ENCODE data around the gene NF2. TPM values are rescaled to one million over a fixed set of nuclear protein-coding genes. Genes with fewer than 3 reads are reported as not detected.

NF2 gene
- total RNA-seq, 1 donor from 2014 or later, result 42.4 TPM

GRCh38 chr22:29635734-29636357 is 32.4 kb downstream of the NF2 start:
- peak; percentile 60 to 73 for ATAC-seq
- intact Hi-C loops (cut with DNase I), result no loop called here

DNA sequence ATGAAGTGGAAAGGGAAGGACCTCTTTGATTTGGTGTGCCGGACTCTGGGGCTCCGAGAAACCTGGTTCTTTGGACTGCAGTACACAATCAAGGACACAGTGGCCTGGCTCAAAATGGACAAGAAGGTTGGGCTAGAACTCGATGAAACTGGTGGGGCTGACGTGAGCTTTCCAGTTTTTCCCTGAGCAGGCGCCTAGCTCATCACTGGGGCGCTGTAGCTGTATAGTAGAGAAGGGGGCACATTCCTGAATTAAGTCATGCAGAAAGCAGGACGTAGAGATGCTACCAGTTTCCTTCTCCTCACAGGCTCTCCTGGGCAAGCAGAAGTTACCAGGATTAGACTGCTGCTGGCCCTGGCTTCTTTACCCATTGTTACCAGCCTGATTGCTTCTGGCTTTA is 33.3 kb downstream of the NF2 start:
- ATAC-seq, result no peak
- Histone ChIP-seq H3K27ac (no peak overlapping the region), H3K4me1 (peaks cover under 1% of the 10 kb centered on the region), H3K27me3 (ENCODE audit: low read depth) (no peaks in the 10 kb centered on the region), H3K4me3 (no peak overlapping the region), H3K9me3 (no peaks in the 10 kb centered on the region), H3K36me3 (peaks cover 33% of the 10 kb centered on the region)
- TF ChIP-seq, protein P1, sequence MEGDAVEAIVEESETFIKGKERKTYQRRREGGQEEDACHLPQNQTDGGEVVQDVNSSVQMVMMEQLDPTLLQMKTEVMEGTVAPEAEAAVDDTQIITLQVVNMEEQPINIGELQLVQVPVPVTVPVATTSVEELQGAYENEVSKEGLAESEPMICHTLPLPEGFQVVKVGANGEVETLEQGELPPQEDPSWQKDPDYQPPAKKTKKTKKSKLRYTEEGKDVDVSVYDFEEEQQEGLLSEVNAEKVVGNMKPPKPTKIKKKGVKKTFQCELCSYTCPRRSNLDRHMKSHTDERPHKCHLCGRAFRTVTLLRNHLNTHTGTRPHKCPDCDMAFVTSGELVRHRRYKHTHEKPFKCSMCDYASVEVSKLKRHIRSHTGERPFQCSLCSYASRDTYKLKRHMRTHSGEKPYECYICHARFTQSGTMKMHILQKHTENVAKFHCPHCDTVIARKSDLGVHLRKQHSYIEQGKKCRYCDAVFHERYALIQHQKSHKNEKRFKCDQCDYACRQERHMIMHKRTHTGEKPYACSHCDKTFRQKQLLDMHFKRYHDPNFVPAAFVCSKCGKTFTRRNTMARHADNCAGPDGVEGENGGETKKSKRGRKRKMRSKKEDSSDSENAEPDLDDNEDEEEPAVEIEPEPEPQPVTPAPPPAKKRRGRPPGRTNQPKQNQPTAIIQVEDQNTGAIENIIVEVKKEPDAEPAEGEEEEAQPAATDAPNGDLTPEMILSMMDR (IDR thresholded peaks at IDR 0.05), result no peak
- DNase-seq, result no peak
- intact Hi-C loops (cut with DNase I), result no loop called here

More at GRCh38 chr22:29635734-29636357, 32.4 kb downstream of the NF2 start:
- Histone ChIP-seq H3K27ac (no peak overlapping the region), H3K4me1 (peaks cover 9% of the 10 kb centered on the region), H3K27me3 (ENCODE audit: low read depth) (no peaks in the 10 kb centered on the region), H3K36me3 (peaks cover 32% of the 10 kb centered on the region), H3K9me3 (no peaks in the 10 kb centered on the region), H3K4me3 (no peak overlapping the region)
- DNase-seq, result no peak
- TF ChIP-seq, protein P1 (IDR thresholded peaks at IDR 0.05), result peak; percentile 51

DNA sequence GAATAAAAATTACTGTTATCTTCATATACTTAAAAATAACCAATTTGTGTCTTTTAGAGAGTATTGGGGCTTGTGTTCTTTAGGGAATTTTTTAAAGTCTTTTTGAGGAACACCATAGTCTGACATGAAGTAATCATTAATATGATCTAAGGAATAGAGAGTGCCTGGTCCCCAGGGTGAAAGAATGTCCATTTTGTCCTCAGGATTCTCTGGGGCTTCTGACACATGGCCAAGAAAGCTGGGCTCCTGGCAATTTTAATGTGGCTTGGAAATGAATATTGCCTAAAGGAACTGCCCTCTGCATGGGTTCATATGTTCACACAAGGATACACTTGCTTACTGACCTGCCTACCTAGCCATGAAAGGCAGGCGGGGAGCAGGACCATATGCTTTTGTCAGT is 33.7 kb downstream of the NF2 start:
- no peaks in the 10 kb centered on the region for H3K4me1 ChIP-seq
- TF ChIP-seq, protein P1 (IDR thresholded peaks at IDR 0.05), result no peak
- peaks cover 38% of the 10 kb centered on the region for H3K36me3 ChIP-seq
- intact Hi-C loops (cut with DNase I), result no loop called here
- no peaks in the 10 kb centered on the region for H3K27me3 ChIP-seq (ENCODE audit: low read depth)
- DNase-seq (no peak), ATAC-seq (no peak)
- no peak overlapping the region for H3K4me3 ChIP-seq
- no peak overlapping the region for H3K27ac ChIP-seq
- H3K9me3 ChIP-seq, result no peaks in the 10 kb centered on the region

- no peak for DNase-seq
- Histone ChIP-seq H3K4me3 (no peak overlapping the region), H3K27me3 (ENCODE audit: low read depth) (no peaks in the 10 kb centered on the region), H3K4me1 (no peaks in the 10 kb centered on the region), H3K36me3 (peaks cover 46% of the 10 kb centered on the region), H3K27ac (no peak overlapping the region), H3K9me3 (no peaks in the 10 kb centered on the region)
- TF ChIP-seq, protein P1 (IDR thresholded peaks at IDR 0.05), result no peak
- intact Hi-C loops (cut with DNase I), result no loop called here
- ATAC-seq, result no peak
Measured at GRCh38 chr22:29638678-29639077, 35.2 kb downstream of the NF2 start.

DNA sequence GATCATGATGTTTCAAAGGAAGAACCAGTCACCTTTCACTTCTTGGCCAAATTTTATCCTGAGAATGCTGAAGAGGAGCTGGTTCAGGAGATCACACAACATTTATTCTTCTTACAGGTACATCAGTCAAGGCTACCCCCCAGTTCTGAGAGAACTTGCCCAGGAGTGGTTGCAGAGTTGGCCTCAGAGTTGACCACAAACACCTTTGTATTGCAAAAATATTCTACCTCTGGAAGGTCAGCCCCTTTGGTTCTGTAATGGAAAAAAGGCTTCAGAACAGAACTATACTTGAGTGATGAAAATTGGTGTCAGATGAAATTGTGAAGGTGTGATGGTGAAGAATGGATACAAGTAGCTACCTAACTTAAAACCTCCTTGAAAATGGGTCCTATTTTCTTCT is 35.7 kb downstream of the NF2 start:
- H3K36me3 ChIP-seq, result peaks cover 46% of the 10 kb centered on the region
- H3K9me3 ChIP-seq, result no peaks in the 10 kb centered on the region
- no peak overlapping the region for H3K4me3 ChIP-seq
- H3K4me1 ChIP-seq, result no peaks in the 10 kb centered on the region
- H3K27me3 ChIP-seq (ENCODE audit: low read depth), result no peaks in the 10 kb centered on the region
- TF ChIP-seq, protein P1 (IDR thresholded peaks at IDR 0.05), result no peak
- ATAC-seq (no peak), DNase-seq (no peak)
- H3K27ac ChIP-seq, result no peak overlapping the region
- intact Hi-C loops (cut with DNase I), result no loop called here

Data from lower lobe of right lung (tissue), 2 donors.